HEK293T (cell line): ENCODE data around the gene CD27.

Source experiments
- CTCF ChIA-PET: fragments of 350-600 bp; formaldehyde crosslinking; extraction: SDS; loops from one replicate; lab custom pipeline; 2021; ENCODE audit warnings: antibody characterized with exemption, inconsistent platforms; lab: Yijun Ruan, JAX
- POLR2A ChIA-PET: fragments of 350-600 bp; formaldehyde crosslinking; extraction: SDS; loops from one replicate; lab custom pipeline; 2020; ENCODE audit warnings: antibody characterized with exemption, inconsistent platforms; lab: Yijun Ruan, JAX
- DNase-seq: peaks from one replicate; pipeline ENCODE4 v3.0.0; 2012; ENCODE audit warnings: mixed read lengths; ENCODE audit errors: extremely low spot score
- ARNT ChIP-seq: fragments of 450-650 bp; IDR thresholded peaks from 2 replicates; pipeline ENCODE4 v1.6.1; 2017; ENCODE audit warnings: mild to moderate bottlenecking
- BHLHE40 ChIP-seq: fragments of 450-650 bp; IDR thresholded peaks from 2 replicates; pipeline ENCODE4 v1.6.1; 2016; ENCODE audit warnings: mild to moderate bottlenecking, moderate library complexity, borderline replicate concordance
- CTBP1 ChIP-seq: fragments of 450-650 bp; IDR thresholded peaks from 2 replicates; pipeline ENCODE4 v1.6.1; 2016; ENCODE audit warnings: borderline replicate concordance
- ELF4 ChIP-seq: fragments of 450-650 bp; IDR thresholded peaks from 2 replicates; pipeline ENCODE4 v1.6.1; 2017; ENCODE audit warnings: antibody characterized with exemption
- FOXA1 ChIP-seq: fragments of 450-650 bp; IDR thresholded peaks from 2 replicates; pipeline ENCODE4 v1.6.1; 2016; ENCODE audit warnings: mild to moderate bottlenecking
- FOXK2 ChIP-seq: fragments of 450-650 bp; IDR thresholded peaks from 2 replicates; pipeline ENCODE4 v1.6.1; 2016; ENCODE audit warnings: mild to moderate bottlenecking
- FOXM1 ChIP-seq: fragments of 450-650 bp; IDR thresholded peaks from 2 replicates; pipeline ENCODE4 v1.6.1; 2017; ENCODE audit warnings: mild to moderate bottlenecking, borderline replicate concordance
- HDGF ChIP-seq: fragments of 450-650 bp; IDR thresholded peaks from 2 replicates; pipeline ENCODE4 v1.6.1; 2017; ENCODE audit warnings: antibody characterized with exemption, borderline replicate concordance
- L3MBTL2 ChIP-seq: fragments of 450-650 bp; conservative IDR thresholded peaks from 2 replicates; pipeline ENCODE4 v1.6.1; 2016; ENCODE audit warnings: mild to moderate bottlenecking
- LEF1 ChIP-seq: fragments of 450-650 bp; IDR thresholded peaks from 2 replicates; pipeline ENCODE4 v1.6.1; 2017; ENCODE audit warnings: mild to moderate bottlenecking, borderline replicate concordance
- NFRKB ChIP-seq: fragments of 450-650 bp; IDR thresholded peaks from 2 replicates; pipeline ENCODE4 v1.6.1; 2016; ENCODE audit warnings: mild to moderate bottlenecking, moderate library complexity
- PKNOX1 ChIP-seq: fragments of 450-650 bp; IDR thresholded peaks from 2 replicates; pipeline ENCODE4 v1.6.1; 2016
- SP1 ChIP-seq: fragments of 450-650 bp; IDR thresholded peaks from 2 replicates; pipeline ENCODE4 v1.6.1; 2017
- SUZ12 ChIP-seq: fragments of 450-650 bp; IDR thresholded peaks from 2 replicates; pipeline ENCODE4 v1.6.1; 2016; ENCODE audit warnings: mild to moderate bottlenecking
- TARDBP ChIP-seq: fragments of 450-650 bp; IDR thresholded peaks from 2 replicates; pipeline ENCODE4 v1.6.1; 2016
- ZNF384 ChIP-seq: fragments of 450-650 bp; IDR thresholded peaks from 2 replicates; pipeline ENCODE4 v1.6.1; 2016

Gene CD27

DNA sequence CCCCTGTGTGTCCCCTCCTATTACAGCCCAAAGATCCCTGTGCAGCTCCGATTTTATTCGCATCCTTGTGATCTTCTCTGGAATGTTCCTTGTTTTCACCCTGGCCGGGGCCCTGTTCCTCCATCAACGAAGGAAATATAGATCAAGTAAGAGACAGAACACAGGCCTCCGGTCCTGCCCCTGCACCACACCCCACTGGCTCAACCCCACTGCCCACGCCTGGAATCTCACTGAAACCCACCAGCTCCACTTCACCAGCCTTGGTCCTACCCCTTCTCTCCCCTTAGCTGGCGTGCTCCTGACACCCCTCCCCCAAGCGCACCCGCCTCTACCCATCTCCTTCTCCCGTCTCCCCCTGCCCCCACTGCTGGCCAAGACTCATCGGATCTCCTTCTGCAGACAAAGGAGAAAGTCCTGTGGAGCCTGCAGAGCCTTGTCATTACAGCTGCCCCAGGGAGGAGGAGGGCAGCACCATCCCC, 6.2 kb downstream of the CD27 start:
- TF ChIP-seq L3MBTL2 (no peak), FOXA1 (no peak)
- POLR2A ChIA-PET: interaction anchor here (0.9 to 2.8 kb wide), 6 partner anchors 11 to 111 kb away, joined by 3 to 17 read pairs (median 6); partner anchors contain the start of genes GAPDH, MRPL51 and VAMP1
- DNase-seq: no peak
- CTCF ChIA-PET: interaction anchor here (0.7 to 2.2 kb wide), 3 partner anchors 10 to 87 kb away, joined by 3 to 12 read pairs (median 4); no protein-coding TSS in a partner anchor

DNA sequence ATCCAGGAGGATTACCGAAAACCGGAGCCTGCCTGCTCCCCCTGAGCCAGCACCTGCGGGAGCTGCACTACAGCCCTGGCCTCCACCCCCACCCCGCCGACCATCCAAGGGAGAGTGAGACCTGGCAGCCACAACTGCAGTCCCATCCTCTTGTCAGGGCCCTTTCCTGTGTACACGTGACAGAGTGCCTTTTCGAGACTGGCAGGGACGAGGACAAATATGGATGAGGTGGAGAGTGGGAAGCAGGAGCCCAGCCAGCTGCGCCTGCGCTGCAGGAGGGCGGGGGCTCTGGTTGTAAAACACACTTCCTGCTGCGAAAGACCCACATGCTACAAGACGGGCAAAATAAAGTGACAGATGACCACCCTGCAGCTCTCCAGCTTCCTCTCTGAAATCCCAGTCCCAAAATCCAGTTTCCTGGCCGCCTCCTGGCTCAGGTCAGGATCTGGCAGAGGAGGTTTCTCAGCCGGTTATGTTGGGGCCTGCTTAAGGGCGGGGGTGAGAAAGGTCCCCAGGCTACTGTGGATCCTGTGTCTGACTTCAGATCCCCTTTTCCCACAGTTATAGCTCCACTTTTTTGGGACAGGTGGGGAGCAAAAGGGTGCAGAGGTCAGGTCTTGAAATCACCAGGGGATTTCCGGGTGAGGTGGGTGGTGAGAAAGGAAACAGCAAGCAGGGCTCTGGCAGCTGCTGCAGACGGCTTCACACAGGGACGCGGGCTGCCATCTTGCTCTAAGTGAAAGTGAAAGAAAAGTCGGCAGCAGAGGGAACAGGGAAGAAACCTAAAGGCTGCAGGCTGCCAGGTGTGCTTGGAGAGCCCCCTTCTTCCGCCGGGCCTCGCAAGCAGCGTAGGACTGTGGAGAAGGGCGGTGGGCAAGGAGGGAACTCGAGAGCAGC, 6.8 kb downstream of the CD27 start, which contains the start of gene TAPBPL:
TAPBPL (plus strand) TSS at position 695 of the 897 bp plus-strand sequence. CDS start 207 bp downstream, outside the sequence.
- ChIA-PET CTCF (interaction anchor here (0.7 to 2.2 kb wide), 3 partner anchors 9 to 86 kb away, joined by 3 to 12 read pairs (median 4); no protein-coding TSS in a partner anchor), POLR2A (interaction anchor here (0.9 to 2.8 kb wide), 8 partner anchors 10 to 125 kb away, joined by 3 to 17 read pairs (median 4); partner anchors contain the start of genes GAPDH, MRPL51 and VAMP1)
- peak; percentile 53 for DNase-seq
- peak; percentile 66 for TF ChIP-seq PKNOX1
- peak; percentile 82 for TF ChIP-seq L3MBTL2
- TF ChIP-seq ARNT: no peak
- no peak for TF ChIP-seq BHLHE40
- TF ChIP-seq CTBP1: no peak
- TF ChIP-seq HDGF: no peak
- no peak for TF ChIP-seq SP1

DNA sequence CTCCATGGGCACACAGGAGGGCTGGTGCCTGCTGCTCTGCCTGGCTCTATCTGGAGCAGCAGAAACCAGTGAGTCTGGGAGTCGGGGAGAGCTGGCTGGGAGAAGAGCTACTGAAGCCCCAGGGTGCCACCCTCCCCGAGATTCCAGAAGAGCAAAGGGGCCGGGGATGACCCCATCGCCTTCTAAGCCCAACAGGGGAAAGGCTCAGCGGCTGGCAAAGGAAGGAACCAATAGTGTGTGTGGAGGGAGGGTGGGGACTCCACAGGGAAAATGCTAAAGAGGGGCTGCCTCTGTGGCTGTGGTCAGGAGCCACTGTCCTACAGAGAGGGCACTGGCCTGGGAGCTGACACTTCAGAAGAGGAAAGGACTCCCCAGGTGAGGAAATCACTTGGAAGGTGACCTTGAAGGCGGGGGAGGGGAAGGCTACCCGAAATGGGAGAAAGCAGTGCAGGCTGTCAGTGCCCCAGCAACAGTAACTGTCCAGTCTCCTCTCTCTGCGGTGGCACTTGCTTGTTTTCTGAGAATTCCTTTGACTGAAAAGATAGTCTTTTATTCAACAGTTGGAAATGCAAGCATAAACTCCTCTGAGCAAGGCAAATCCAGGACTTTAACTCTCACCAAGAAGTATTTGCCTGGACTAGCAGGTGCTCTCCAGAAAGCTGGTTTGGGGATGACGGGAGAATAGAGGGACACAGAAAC, 7.6 kb downstream of the CD27 start:
- TF ChIP-seq ZNF384: no peak
- TF ChIP-seq ARNT: no peak
- TF ChIP-seq BHLHE40: no peak
- no peak for TF ChIP-seq SUZ12
- no peak for TF ChIP-seq FOXM1
- no peak for TF ChIP-seq ELF4
- TF ChIP-seq TARDBP: no peak
- no peak for TF ChIP-seq HDGF
- TF ChIP-seq PKNOX1: no peak
- no peak for TF ChIP-seq NFRKB
- TF ChIP-seq FOXK2: no peak
- no peak for TF ChIP-seq L3MBTL2
- TF ChIP-seq SP1: no peak
- TF ChIP-seq FOXA1: no peak
- TF ChIP-seq LEF1: no peak
- TF ChIP-seq CTBP1: no peak
- CTCF ChIA-PET: interaction anchor here (0.9 to 2.2 kb wide), 2 partner anchors 13 kb away, joined by 4 to 12 read pairs; no protein-coding TSS in a partner anchor
- no peak for DNase-seq
- POLR2A ChIA-PET: interaction anchor here (0.9 to 2.8 kb wide), 8 partner anchors 10 to 126 kb away, joined by 3 to 17 read pairs (median 4); partner anchors contain the start of genes GAPDH, MRPL51 and VAMP1

DNA sequence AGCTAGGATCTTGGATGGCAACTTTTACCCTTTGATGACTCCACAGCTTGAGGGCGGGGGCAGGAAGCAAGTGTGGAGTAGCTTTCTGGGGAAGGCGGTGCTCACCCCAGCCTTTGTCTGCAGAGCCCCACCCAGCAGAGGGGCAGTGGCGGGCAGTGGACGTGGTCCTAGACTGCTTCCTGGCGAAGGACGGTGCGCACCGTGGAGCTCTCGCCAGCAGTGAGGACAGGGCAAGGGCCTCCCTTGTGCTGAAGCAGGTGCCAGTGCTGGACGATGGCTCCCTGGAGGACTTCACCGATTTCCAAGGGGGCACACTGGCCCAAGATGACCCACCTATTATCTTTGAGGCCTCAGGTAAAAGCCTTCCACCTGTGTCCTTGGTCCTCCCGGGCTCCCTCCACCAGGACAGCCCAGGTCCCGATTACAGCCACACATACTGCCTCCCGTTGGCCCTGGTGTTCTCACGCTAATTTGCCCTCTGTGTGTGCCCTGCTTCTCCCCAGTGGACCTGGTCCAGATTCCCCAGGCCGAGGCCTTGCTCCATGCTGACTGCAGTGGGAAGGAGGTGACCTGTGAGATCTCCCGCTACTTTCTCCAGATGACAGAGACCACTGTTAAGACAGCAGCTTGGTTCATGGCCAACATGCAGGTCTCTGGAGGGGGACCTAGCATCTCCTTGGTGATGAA, 8.3 kb downstream of the CD27 start:
- POLR2A ChIA-PET: interaction anchor here (0.9 to 2.8 kb wide), 4 partner anchors 11 to 126 kb away, joined by 3 to 9 read pairs (median 3); partner anchors contain the start of gene GAPDH
- CTCF ChIA-PET: interaction anchor here (0.9 kb wide), 1 partner anchor 13 kb away, joined by 4 read pairs; no protein-coding TSS in a partner anchor
- DNase-seq: no peak
- TF ChIP-seq FOXA1 (no peak), LEF1 (no peak), ARNT (no peak), SP1 (no peak), L3MBTL2 (no peak), TARDBP (no peak), FOXK2 (no peak), ZNF384 (no peak)

DNA sequence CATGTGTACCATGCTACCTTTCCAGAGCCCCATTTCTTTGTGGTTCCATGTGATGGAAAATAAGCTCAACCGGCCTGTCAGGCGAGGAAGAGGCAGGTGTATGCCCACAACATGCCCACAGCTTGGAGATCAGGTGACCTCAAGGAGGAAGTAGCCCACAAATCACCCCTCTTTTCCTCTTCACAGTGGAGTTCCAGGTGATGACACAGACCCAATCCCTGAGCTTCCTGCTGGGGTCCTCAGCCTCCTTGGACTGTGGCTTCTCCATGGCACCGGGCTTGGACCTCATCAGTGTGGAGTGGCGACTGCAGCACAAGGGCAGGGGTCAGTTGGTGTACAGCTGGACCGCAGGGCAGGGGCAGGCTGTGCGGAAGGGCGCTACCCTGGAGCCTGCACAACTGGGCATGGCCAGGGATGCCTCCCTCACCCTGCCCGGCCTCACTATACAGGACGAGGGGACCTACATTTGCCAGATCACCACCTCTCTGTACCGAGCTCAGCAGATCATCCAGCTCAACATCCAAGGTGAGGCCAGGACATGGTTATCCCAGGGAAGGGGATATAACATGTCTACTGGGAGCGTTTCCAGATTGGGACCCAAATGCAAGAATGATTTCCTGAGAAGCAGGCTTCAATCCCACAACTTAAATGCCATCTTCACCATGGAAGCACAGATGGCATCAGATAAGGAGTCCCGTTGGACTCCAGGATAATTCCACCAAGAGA, 12.6 kb downstream of the CD27 start:
- CTCF ChIA-PET: interaction anchor here (1.1 to 1.2 kb wide), 2 partner anchors 8 to 131 kb away, joined by 3 to 8 read pairs; no protein-coding TSS in a partner anchor
- TF ChIP-seq SP1 (no peak), NFRKB (no peak)
- DNase-seq: no peak
- POLR2A ChIA-PET: interaction anchor here (0.5 to 1.1 kb wide), 3 partner anchors 11 to 562 kb away, joined by 3 read pairs; partner anchors contain the start of gene VAMP1
